HG03039 (cell line): ENCODE results near the gene BCHE.
"Not testable (repeated sequence)": the region's sequence is repeated elsewhere in the genome, so short reads cannot be mapped to it uniquely, and the experiment has no call there.

Experiments
- ATAC-seq: cut with Tn5 transposase; IDR thresholded peaks from one replicate; pipeline ENCODE4 v1.9.1; 2021; ENCODE audit warnings: mild to moderate bottlenecking, moderate library complexity; ENCODE audit not compliant: unreplicated experiment

Gene BCHE

DNA sequence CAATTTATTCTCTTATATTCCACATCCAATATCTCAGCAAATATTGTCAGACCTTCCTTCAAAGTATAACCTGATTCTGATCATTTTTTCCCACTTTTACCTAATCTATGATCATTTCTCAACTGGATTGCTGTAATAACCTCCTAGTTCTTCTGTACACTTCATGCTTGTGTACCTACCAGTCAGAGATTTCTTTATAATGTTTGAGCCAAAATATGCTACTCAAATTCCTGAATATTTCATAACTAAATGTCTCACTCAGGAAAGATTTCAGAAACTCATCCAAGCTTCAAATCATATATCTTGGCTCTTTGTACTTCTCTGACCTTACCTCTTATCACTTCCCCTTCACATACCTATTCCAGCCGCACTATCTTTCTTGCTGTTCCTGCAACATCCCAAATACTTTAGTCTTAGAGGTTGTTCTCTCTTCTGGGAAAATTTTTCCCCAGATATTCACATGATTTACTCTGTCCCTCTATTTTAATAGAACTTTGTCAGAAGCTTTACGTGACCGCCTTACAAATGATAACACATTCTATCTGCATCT is 20.0 kb downstream of the BCHE start:
- no peak for ATAC-seq

DNA sequence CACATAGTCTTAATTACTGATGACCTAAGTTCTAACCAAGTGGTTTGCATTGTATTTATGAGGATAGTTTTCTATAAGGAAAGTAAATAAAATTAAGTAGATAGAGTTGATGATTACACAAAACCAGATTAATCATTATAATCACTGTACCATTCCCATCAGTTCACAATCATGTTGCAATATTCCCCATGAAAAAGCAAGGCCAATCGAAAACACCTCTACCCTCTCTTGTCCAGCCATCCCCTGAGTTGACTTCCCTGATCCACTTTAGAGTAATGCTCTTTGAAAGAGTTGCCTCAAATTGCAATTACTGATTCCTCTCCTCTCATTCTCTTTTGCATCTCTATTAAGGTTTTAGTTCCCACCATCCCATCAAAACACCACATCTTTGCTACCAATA is 21.0 kb downstream of the BCHE start:
- no peak for ATAC-seq

DNA sequence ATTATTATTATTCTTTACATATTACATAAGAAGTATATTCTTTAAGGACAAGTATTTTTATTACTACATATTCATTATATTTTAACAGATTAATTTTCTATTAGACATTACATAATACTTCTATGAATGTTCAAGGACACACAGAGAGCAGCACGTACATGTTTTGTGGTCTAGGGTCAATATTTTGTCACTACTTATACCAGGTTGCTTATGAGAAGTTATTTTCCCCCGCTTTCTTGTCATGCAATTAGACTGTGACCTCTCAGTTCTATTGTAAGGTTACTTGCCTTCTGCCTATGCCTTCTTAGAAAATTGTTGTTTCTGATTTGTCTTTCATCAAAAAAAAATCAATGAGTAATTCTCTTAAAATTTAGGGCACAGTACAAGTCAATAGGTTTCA is 21.5 kb downstream of the BCHE start:
- no peak for ATAC-seq

DNA sequence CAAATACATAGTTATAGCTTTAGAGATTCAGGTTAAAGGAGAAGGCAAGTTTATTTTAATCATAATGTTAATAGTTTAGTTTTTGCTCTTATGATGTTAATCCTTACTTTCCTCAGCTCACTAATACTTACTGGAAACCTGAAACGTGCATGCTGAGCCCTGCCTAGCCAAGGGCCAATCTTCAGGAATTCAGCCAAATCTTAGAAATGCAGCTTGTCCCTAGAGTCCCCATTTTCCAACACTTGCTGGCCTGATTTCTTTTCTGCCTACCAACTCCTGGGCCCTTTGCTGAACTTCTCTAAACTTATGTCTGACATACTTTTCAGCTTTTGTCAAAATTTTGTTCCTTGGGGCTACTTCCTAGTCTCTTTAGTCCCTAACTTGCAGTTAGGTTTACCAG is 22.8 kb downstream of the BCHE start:
- ATAC-seq = no peak

DNA sequence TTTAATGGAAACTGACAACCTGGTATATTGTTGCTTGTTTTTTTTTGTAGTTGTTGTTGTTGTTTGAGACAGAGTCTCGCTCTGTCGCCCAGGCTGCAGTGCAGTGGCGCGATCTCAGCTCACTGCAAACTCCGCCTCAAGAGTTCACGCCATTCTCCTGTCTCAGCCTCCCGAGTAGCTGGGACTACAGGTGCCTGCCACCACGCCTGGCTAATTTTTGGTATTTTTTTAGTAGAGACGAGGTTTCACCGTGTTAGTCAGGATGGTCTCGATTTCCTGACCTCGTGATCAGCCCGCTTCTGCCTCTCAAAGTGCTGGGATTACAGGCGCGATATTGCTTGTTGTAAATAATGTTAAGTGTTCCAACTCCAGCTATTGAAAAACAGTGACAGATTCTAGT is 29.3 kb downstream of the BCHE start:
- not testable (repeated sequence) for ATAC-seq

DNA sequence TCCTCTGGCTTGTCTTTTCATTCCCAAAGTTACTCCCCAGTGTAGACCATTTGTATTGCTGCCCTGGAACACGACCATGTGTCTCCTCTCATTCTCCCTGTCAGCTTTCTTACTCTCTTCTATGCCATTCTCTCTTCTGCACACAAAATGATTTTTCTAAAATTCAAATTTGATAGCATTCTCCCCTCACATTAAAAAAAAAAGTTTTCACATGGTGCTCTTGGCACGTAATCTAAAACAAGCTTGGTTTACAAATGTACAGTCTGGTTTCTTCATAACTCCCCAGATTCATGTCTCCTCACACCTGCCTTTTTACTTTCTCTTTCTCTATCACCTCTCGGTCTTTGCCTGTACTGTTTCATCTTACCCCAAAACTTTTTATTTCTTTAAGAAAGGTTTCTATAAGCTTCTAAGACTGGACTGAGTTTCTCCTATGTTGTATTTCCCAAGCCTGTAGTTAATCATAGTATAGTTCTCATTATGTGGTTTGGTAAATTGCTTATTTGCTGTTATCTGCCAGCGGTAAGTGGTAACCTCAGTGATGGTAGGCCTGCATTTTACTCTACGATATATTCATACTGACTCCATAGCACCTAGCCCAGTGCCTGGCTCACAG is 31.2 kb downstream of the BCHE start:
- peak; percentile 76 for ATAC-seq

DNA sequence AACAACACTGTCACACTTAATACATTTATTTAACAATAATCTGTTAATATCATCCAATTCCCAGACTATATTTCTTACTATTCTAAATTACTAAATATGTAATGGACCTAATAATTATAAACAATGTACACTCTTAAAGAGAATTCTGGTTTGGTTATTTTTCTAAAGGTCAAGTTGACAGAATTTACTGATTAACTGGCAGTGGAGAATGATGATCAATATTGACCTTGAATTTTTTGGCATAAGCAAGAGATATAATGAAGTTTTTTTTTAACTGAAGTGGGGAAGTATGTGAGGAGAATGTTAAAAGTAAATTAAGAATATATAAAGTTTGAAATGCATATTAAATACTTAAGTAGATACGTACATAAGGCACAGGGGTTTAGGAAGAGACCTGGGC is 33.8 kb downstream of the BCHE start:
- no peak for ATAC-seq

DNA sequence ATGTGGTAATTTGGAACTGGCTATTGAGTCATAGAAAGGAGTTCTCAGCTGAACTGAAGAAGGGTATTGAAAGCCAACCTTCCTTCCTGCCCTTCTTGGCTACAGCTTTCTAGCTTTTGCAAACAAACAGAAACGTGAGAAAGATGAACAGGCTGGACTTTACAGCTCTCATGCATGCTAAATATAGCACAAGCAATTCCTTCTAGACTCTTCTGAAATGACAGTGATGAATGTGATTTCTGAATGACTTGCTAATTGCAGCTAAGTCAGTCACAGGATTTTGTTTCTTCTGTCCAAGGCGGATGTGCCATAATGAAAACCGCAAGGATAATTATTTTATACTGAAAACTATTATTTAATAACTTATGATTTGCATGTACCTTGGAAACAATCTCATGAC is 36.3 kb downstream of the BCHE start:
- ATAC-seq = no peak

DNA sequence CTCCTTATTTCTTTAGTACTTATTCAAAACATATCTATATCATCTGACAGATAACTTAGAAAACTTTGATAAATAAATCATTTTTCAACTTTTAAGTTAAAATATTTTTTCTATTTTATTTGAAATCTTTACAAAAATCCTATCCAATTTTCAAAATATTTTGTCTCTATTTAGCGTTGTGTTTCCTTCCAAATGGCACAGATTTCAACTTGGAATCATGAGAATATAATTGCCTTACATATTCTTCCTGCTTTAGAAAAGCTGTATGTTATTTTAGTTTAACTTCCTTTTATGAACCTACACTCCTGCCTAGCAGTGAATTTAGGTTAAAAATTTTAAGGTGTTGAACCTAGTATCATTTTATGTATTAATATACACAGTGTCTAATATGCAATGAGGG is 38.2 kb downstream of the BCHE start:
- ATAC-seq = no peak

DNA sequence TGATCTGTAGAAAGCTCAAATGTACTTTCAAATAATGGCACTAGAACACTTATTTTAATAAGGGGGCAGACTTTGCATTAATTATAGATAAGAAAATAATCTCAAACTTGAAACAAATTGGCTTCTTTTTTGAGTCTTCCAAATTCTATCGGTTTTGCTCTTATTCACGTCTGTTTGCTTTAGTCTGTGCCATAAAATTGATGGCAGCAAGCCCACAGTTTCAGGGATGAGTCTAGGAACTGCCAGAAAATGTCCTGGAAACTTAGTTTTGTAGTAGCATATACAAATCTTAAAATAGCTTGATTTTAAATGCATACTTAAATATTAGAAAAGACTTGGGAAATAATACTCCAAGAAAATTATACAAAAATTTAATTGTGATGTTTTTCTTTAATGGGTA is 39.7 kb downstream of the BCHE start:
- ATAC-seq = no peak

DNA sequence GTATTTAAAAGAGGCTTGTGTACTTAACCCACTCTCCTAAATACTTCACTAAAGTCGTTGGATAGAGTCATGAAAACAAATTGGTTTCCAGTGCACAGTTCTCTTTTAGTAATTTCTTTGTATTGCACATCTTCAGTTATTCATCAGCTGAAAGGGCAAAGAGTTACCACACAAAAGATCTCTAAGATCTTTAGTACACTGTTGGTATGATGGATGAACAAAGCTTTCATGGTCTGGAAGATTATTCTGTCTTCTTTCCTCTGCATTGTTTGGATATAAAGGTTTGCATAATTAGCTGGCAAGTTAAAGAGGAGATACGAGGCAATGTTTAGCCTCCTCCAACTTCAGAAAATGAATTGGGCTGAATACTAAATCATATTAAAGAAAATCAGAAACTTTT is 40.5 kb downstream of the BCHE start:
- ATAC-seq = no peak

DNA sequence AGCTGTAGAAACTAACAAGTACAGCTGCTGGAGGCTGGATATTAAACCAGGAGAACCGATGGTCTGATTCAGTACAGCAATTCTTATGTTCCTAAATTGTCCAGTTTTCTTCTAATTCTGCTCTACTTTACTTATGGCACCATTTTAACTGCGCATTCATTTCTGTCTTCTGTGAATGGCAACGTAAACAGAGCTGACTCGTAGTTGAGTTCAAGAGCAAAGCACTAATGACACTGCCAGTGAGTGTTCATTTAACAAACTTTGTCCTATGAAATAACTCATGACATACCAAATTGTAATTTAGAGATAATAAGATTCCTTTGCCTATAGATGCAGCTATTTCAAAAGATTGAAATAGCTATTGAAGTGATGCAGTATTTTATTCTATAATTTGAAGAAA is 48.7 kb downstream of the BCHE start:
- ATAC-seq = no peak

DNA sequence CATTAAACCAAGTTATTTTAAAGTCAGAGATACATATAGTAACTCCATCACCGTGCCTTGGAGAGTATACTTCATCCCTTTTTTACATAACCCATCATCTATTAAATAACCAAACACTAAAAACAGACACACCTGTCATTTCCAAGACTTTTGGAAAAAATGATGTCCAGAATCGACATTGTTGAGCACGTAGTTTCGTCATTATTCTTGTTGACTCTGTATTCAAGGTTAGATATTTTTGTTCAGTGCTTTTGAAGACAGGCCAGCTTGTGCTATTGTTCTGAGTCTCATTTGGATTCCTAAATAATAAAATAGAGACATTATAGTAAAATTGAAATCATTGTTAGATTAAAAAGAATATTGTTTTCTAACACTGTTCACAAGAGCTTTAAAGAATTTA is 51.2 kb downstream of the BCHE start:
- ATAC-seq = no peak

DNA sequence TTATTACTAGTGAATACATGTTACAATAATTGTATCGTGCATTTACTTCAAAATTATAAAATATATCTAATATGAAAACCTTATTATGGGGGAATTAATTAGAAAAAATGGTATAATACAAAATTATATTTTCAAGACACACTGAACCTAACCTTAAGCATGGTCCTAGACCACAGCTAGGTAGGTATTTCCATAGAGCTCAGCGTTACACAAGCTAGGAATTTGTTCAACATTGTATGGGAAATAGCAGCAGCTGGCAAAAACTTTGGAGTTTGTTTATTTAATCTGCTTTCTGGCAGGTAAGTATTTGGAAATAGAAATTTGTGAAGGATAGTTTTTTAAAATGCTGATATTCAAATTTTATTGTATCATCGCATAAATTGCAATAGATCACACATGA is 52.9 kb downstream of the BCHE start:
- no peak for ATAC-seq

DNA sequence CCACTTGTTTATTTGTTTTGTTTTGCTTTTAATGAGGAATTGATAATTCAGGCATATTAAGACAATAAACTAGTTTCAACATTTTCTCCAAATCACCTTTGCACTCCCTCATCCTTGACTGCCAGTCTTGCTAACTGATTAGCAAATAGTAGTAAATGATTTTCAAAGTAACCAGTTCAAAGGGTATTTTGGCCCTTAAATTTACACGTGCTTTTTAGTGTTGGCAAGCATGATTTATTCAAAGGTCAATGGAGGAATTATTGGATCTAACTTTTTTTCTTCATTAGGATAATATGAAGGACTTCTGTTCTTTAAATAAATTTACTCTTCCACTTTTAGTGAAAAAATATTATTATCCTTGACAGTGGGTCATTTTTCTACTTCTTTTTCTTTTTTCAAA is 53.8 kb downstream of the BCHE start:
- no peak for ATAC-seq

DNA sequence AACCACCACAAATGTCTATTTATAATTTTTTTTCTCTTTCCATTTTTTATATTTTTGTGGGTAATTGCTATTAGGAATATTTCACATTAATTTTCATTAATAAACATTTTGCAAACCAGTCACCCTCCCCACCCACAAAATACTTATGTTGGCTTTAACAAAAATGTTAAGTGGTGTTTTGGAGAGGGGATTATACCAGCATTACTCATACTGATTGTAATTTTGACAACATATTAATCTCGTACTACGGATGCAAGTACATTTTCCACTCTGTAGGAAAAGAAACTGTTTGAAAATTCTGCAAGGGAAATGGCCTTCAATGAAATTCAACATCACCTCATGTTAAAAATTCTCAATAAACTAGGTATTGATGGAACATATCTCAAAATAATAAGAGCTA is 58.3 kb downstream of the BCHE start:
- no peak for ATAC-seq

DNA sequence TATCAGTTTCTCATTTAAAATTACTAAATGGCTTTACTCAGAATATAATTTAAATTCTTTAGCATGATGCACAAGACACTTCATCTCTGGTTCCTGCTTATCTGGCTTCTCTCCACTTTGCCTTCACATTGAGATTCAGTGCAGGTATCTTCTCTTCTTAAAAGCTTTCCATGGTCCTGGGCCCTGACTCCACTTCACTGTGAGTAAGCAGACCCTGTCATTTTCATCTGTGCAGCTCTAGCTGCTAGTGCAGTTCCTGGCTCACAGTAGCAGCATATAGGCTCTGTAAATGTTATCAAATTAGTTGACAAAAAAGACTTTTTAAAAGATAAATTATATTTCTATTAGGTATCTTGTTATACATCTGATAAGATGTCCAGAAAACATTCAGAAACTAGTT is 58.8 kb downstream of the BCHE start:
- no peak for ATAC-seq

DNA sequence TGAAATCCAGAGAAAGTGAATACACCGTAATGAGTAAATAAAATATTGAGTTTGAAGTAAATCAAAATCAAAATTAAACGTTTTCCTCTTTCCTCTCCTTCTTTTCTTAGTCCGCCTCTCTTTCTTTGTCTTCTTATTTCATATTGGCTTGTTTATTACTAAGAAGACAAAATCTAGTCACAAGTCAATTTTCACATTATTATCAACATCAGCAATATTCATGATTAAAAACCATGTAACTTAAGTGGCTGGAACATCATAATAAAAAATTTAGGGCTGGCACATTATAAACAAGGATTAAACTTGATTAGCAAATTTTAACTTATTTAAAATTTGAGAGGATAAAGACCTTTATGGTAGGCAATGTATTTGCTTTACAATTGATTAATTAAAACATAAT is 61.4 kb downstream of the BCHE start:
- ATAC-seq = no peak

DNA sequence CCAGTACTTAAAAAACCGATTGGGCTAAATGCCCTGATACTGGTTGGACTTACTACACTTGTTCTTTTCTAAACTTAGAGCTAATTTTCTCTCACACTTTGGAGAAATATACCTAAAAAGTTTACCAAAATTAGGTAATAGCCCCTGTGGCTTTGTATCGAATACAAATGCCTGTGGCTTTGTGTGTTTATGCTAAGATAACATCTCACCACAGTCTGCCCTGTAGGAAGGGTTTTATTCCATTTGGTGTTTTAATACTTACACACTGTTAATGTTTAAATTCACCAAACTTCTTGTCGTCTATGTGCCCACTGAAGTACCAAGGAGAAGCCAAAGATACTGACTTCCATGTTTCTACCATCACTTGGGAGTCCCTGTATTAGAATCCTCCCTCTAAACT is 66.4 kb downstream of the BCHE start:
- no peak for ATAC-seq

DNA sequence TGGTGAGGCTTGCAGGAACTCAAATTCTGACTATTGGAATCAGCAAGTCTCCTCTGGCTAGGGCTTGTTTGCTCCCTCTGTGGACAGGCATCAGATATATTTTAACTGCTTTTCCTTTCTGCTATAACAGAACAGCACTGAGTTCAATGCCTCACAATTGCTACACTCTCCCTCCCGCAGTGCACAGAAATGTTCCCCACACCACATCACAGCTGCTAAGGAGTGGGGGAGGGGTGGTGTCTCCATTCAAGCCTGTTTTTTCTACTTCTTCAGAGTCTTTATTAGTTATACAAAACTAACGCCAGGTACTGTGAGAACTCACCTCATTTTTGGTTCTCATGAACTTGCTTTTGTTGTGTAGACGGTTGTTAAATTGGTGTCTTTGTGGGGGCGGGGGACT is 68.5 kb downstream of the BCHE start:
- ATAC-seq = no peak

DNA sequence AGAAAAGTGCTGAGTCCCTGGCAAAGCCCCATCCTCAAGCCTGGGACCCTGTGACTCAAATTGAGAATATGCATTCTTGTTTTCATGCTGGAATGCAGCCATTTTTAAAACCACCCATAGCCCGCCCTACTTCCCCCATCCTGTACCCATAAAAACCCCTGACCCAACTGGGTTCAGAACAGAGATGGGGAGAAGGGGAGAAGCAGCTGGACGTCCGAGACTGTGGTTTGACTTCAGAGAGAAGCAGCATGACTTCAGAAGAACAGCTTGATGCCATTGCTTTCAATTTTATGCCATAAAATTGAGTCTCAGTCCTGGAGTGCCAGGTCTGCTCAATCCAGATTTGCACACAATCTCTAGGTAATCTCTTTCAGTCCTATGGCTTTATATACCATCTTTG is 78.2 kb downstream of the BCHE start:
- no peak for ATAC-seq

DNA sequence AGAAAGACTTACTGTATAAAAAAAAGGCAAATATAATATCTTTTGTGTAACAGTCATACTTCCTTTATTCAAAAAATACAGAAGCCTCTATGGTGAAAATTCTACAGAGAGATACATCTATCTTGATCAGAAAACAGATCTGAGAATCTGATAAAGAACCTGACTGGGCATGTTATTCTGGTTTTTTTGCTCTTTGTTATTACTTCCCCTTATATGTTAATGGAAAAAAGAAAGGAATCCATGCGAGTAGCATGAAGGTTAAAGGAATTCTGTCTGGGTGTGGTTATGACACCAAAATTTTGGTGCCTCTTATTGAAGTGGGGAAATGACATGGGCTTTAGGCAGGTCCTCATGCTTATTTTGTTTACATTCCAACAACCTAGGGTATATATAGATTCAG is 81.7 kb downstream of the BCHE start:
- no peak for ATAC-seq

DNA sequence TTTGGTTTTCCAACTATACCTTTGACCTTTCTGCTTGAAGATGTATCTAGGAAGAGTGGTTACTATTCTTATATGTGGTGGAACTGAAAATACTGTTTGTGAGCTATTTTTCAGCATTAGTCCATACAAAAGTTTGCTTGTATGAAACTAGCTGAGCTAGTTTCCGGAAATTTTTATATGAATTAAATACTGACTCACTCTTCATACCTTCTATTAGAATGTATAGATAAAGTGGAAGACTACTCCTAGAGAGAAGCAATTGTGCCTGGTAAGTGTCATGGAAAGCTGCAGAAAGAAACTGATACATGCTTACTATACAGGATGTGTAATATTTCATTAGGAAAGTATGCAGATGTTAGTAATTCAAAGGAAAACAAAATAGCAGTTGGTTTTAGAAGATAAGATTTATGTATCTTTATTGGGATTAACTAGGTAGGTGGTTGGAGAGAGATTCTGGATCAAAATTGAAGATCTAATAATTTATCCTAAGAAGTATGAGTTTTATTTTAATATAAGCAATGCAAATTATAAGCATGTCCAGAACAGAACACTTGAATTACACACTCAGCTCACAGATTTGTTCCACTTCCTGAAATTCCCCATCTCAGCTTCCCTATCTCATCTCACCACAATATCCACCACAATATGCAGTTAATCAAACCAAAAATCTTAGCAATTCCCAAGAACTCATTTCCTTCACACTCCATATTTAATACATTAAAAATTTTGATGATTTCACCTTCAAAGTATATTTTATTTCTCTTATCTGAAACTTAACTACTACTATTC is 82.8 kb downstream of the BCHE start:
- no peak for ATAC-seq
